ENCODE measurements around the gene BTNL9.
"Not testable (repeated sequence)": the region's sequence is repeated elsewhere in the genome, so short reads cannot be mapped to it uniquely, and the experiment has no call there.

Gene BTNL9

GRCh38 chr5:181086884-181087205 lies 46.8 kb downstream of the BTNL9 start:
- H3K27me3 ChIP-seq (ENCODE audit: insufficient read depth, low read length): peaks cover 56% of the 10 kb centered on the region
- H3K4me3 ChIP-seq (ENCODE audit: low read depth, low read length): no peak overlapping the region
- no peaks in the 10 kb centered on the region for H3K36me3 ChIP-seq (ENCODE audit: insufficient read depth, low read length)
- H2AFZ ChIP-seq (ENCODE audit: low read length, unreplicated experiment): no peak overlapping the region
- no peaks in the 10 kb centered on the region for H3K79me2 ChIP-seq (ENCODE audit: control insufficient read depth, insufficient read depth, low read length, unreplicated experiment)
- H3K4me1 ChIP-seq (ENCODE audit: control insufficient read depth, insufficient read depth, low read length, unreplicated experiment): no peaks in the 10 kb centered on the region
- H3K27ac ChIP-seq (ENCODE audit: low read depth, low read length): no peak overlapping the region

GRCh38 chr5:181087309-181087708 lies 47.2 kb downstream of the BTNL9 start:
- Histone ChIP-seq H3K4me1 (ENCODE audit: control insufficient read depth, insufficient read depth, low read length, unreplicated experiment) (no peaks in the 10 kb centered on the region), H3K36me3 (ENCODE audit: insufficient read depth, low read length) (no peaks in the 10 kb centered on the region), H2AFZ (ENCODE audit: low read length, unreplicated experiment) (no peak overlapping the region), H3K27me3 (ENCODE audit: insufficient read depth, low read length) (peaks cover 52% of the 10 kb centered on the region), H3K79me2 (ENCODE audit: control insufficient read depth, insufficient read depth, low read length, unreplicated experiment) (no peaks in the 10 kb centered on the region), H3K4me3 (ENCODE audit: low read depth, low read length) (no peak overlapping the region), H3K27ac (ENCODE audit: low read depth, low read length) (no peak overlapping the region)

DNA sequence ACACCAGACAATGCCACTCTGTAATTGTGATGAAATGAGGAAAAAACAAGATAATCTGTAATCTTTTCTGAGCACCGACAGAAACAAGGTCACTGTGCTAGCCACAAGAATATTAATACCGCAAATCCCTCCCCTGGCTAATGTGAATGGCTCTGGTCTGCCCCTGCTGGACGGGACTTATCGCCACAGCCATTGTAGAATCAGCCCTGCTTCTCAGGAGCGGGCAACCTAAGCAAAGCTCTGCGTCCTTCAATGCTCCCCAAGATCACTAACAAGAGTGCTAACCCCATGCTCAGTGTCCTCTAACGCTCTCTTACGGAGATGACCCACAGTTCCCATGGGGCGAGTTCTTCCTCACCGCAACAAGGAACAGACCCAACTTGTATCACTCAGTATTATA lies 48.2 kb downstream of the BTNL9 start:
- no peaks in the 10 kb centered on the region for H3K4me1 ChIP-seq (ENCODE audit: control insufficient read depth, insufficient read depth, low read length, unreplicated experiment)
- no peak overlapping the region for H2AFZ ChIP-seq (ENCODE audit: low read length, unreplicated experiment)

GRCh38 chr5:181092428-181092827 lies 52.4 kb downstream of the BTNL9 start:
- H2AFZ ChIP-seq (ENCODE audit: low read length, unreplicated experiment): no peak overlapping the region

More for the DNA sequence above, 48.2 kb downstream of the BTNL9 start:
- Histone ChIP-seq H3K27me3 (ENCODE audit: insufficient read depth, low read length) (peaks cover 42% of the 10 kb centered on the region), H3K27ac (ENCODE audit: low read depth, low read length) (no peak overlapping the region), H3K4me3 (ENCODE audit: low read depth, low read length) (no peak overlapping the region), H3K79me2 (ENCODE audit: control insufficient read depth, insufficient read depth, low read length, unreplicated experiment) (no peaks in the 10 kb centered on the region), H3K36me3 (ENCODE audit: insufficient read depth, low read length) (no peaks in the 10 kb centered on the region)

DNA sequence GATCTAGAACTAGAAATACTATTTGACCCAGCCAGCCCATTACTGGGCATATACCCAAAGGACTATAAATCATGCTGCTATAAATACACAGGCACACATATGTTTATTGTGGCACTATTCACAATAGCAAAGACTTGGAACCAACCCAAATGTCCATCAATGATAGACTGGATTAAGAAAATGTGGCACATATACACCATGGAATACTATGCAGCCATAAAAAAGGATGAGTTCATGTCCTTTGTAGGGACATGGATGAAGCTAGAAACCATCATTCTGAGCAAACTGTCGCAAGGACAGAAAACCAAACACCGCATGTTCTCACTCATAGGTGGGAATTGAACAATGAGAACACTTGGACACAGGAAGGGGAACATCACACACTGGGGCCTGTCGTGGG lies 55.1 kb downstream of the BTNL9 start:
- H2AFZ ChIP-seq (ENCODE audit: low read length, unreplicated experiment); H3K79me2 ChIP-seq (ENCODE audit: control insufficient read depth, insufficient read depth, low read length, unreplicated experiment); H3K4me3 ChIP-seq (ENCODE audit: low read depth, low read length); H3K36me3 ChIP-seq (ENCODE audit: insufficient read depth, low read length); H3K27ac ChIP-seq (ENCODE audit: low read depth, low read length); H3K4me1 ChIP-seq (ENCODE audit: control insufficient read depth, insufficient read depth, low read length, unreplicated experiment): not testable (repeated sequence)
- H3K27me3 ChIP-seq (ENCODE audit: insufficient read depth, low read length): peaks cover 14% of the 10 kb centered on the region

More at GRCh38 chr5:181092428-181092827, 52.4 kb downstream of the BTNL9 start:
- Histone ChIP-seq H3K27ac (ENCODE audit: low read depth, low read length) (no peak overlapping the region), H3K79me2 (ENCODE audit: control insufficient read depth, insufficient read depth, low read length, unreplicated experiment) (no peaks in the 10 kb centered on the region), H3K4me1 (ENCODE audit: control insufficient read depth, insufficient read depth, low read length, unreplicated experiment) (no peaks in the 10 kb centered on the region), H3K4me3 (ENCODE audit: low read depth, low read length) (no peak overlapping the region), H3K36me3 (ENCODE audit: insufficient read depth, low read length) (no peaks in the 10 kb centered on the region), H3K27me3 (ENCODE audit: insufficient read depth, low read length) (peaks cover under 1% of the 10 kb centered on the region; the same call in 1 of the 2 replicates)

GRCh38 chr5:181096721-181097382 lies 56.8 kb downstream of the BTNL9 start:
- not testable (repeated sequence) for H2AFZ ChIP-seq (ENCODE audit: low read length, unreplicated experiment); H3K36me3 ChIP-seq (ENCODE audit: insufficient read depth, low read length); H3K79me2 ChIP-seq (ENCODE audit: control insufficient read depth, insufficient read depth, low read length, unreplicated experiment); H3K4me1 ChIP-seq (ENCODE audit: control insufficient read depth, insufficient read depth, low read length, unreplicated experiment); H3K4me3 ChIP-seq (ENCODE audit: low read depth, low read length); H3K27ac ChIP-seq (ENCODE audit: low read depth, low read length)
- H3K27me3 ChIP-seq (ENCODE audit: insufficient read depth, low read length): peaks cover 18% of the 10 kb centered on the region

- not testable (repeated sequence) for H3K79me2 ChIP-seq (ENCODE audit: control insufficient read depth, insufficient read depth, low read length, unreplicated experiment); H3K36me3 ChIP-seq (ENCODE audit: insufficient read depth, low read length); H3K4me3 ChIP-seq (ENCODE audit: low read depth, low read length); H3K4me1 ChIP-seq (ENCODE audit: control insufficient read depth, insufficient read depth, low read length, unreplicated experiment); H2AFZ ChIP-seq (ENCODE audit: low read length, unreplicated experiment); H3K27ac ChIP-seq (ENCODE audit: low read depth, low read length)
- peaks cover 18% of the 10 kb centered on the region for H3K27me3 ChIP-seq (ENCODE audit: insufficient read depth, low read length)
Observed at GRCh38 chr5:181097383-181097753, 57.3 kb downstream of the BTNL9 start.

DNA sequence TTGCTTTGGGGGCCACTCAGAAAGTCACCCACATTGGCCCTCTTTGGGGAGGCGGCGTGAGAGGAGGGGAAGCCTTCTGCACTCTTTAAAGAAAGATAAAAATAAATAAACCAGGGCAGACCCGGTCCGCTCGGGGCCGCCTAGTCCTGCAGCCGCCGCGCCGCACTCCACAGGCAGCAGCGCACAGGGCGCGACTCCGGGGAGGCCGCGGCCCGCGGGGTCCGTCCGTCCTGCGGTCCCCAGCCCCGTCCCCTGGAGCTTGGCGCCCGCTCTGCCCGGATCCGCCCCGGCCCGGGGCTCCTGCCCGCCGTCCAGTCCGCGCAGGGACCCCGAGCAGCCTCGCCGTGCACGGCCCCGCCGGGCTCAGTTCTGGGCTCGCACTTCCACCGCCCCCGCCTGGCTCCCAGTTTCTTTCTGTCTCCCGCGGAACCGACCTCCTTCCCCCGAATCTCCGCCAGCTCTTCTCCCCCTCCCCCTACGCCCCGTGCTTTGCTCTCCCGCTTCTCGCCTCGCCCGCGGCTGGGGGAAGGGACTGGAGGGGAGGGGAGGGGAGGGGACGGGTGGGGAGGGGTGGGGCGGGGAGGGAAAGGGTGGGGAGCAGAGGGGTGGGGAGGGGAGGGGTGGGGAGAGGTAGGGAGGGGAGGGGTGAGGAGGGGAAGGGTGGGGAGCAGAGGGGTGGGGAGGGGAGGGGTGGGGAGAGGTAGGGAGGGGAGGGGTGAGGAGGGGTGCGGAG lies 57.9 kb downstream of the BTNL9 start:
- H3K79me2 ChIP-seq (ENCODE audit: control insufficient read depth, insufficient read depth, low read length, unreplicated experiment); H2AFZ ChIP-seq (ENCODE audit: low read length, unreplicated experiment); H3K4me1 ChIP-seq (ENCODE audit: control insufficient read depth, insufficient read depth, low read length, unreplicated experiment); H3K4me3 ChIP-seq (ENCODE audit: low read depth, low read length); H3K27ac ChIP-seq (ENCODE audit: low read depth, low read length); H3K36me3 ChIP-seq (ENCODE audit: insufficient read depth, low read length): not testable (repeated sequence)
- H3K27me3 ChIP-seq (ENCODE audit: insufficient read depth, low read length): peaks cover 18% of the 10 kb centered on the region

DNA sequence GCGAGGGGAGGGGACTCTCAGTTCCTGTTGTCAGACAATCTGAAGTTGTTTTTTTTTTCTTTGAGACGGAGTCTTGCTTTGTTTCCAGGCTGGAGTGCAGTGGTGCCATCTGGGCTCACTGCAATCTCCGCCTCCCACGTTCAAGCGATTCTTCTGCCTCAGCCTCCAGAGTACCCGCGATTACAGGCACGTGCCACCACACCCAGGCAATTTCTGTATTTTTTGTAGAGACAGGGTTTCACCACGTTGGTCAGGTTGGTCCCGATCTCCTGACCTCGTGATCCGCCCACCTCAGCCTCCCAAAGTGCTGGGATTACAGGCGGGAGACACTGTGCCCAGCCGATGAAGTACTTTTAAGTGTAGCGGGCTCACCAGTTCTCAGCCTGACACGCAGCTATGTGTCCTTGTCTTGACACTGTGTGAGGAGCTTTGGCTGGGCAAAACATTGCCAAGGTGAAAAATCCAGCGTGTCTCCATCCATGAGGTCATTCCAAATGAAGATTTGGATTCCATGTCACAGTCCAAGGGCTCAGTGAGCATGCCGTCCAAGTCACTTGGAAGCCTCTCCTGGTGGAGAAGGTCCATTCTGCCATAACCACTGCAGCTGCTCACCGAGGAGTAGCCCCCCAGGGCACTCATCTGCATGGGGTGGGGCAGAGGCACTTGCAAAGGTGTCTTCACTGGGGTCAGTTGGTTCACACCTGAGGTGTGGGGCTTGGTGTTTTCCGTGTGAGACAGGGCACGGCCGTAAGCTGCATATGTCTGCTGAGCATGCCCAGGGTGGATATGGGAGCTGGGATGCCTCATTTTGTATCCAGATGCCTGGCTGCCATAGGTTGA lies 58.9 kb downstream of the BTNL9 start:
- H3K4me1 ChIP-seq (ENCODE audit: control insufficient read depth, insufficient read depth, low read length, unreplicated experiment): no peaks in the 10 kb centered on the region
- H2AFZ ChIP-seq (ENCODE audit: low read length, unreplicated experiment): no peak overlapping the region
- peaks cover 18% of the 10 kb centered on the region for H3K27me3 ChIP-seq (ENCODE audit: insufficient read depth, low read length)
- no peak overlapping the region for H3K27ac ChIP-seq (ENCODE audit: low read depth, low read length)
- H3K36me3 ChIP-seq (ENCODE audit: insufficient read depth, low read length): no peaks in the 10 kb centered on the region
- no peaks in the 10 kb centered on the region for H3K79me2 ChIP-seq (ENCODE audit: control insufficient read depth, insufficient read depth, low read length, unreplicated experiment)
- H3K4me3 ChIP-seq (ENCODE audit: low read depth, low read length): no peak overlapping the region

- no peaks in the 10 kb centered on the region for H3K4me1 ChIP-seq (ENCODE audit: control insufficient read depth, insufficient read depth, low read length, unreplicated experiment)
- no peak overlapping the region for H2AFZ ChIP-seq (ENCODE audit: low read length, unreplicated experiment)
- peaks cover 24% of the 10 kb centered on the region for H3K27me3 ChIP-seq (ENCODE audit: insufficient read depth, low read length)
- H3K36me3 ChIP-seq (ENCODE audit: insufficient read depth, low read length): no peaks in the 10 kb centered on the region
- H3K27ac ChIP-seq (ENCODE audit: low read depth, low read length): no peak overlapping the region
- no peak overlapping the region for H3K4me3 ChIP-seq (ENCODE audit: low read depth, low read length)
- no peaks in the 10 kb centered on the region for H3K79me2 ChIP-seq (ENCODE audit: control insufficient read depth, insufficient read depth, low read length, unreplicated experiment)
Observed at GRCh38 chr5:181099602-181100086, 59.6 kb downstream of the BTNL9 start.
